Stimulated activated CD4-positive, alpha-beta T cell treated with anti-CD3 and anti-CD28 coated beads, Interleukin-1b, Interleukin-23, amount 100 ng/mL, for 48 hours (primary cell): ENCODE data around the gene ORAI3.

Experiments used
- DNase-seq: peaks from one replicate; pipeline ENCODE4 v3.0.0-alpha.2; 2020

ORAI3 gene

GRCh38 chr16:30992931-30993816, 44.3 kb downstream of the ORAI3 start:
- DNase-seq, result no peak

- DNase-seq, result no peak
Measured at GRCh38 chr16:30995927-30996323, 47.1 kb downstream of the ORAI3 start.

- DNase-seq, result no peak
Measured at GRCh38 chr16:30996324-30996984, 47.6 kb downstream of the ORAI3 start.

- DNase-seq, result peak; percentile 81
Measured at GRCh38 chr16:30996985-30997724, 48.3 kb downstream of the ORAI3 start.

- no peak for DNase-seq
Measured at GRCh38 chr16:30997725-30998711, 49.1 kb downstream of the ORAI3 start.

- DNase-seq, result no peak
Measured at GRCh38 chr16:30998852-30999761, 50.2 kb downstream of the ORAI3 start.

GRCh38 chr16:31000671-31001382, 52.0 kb downstream of the ORAI3 start:
- no peak for DNase-seq

- DNase-seq, result no peak
Measured at GRCh38 chr16:31001507-31002249, 52.8 kb downstream of the ORAI3 start.

GRCh38 chr16:31002250-31002700, 53.4 kb downstream of the ORAI3 start:
- DNase-seq, result no peak

- DNase-seq, result no peak
Measured at GRCh38 chr16:31002862-31003341, 54.0 kb downstream of the ORAI3 start.

- DNase-seq, result no peak
Measured at GRCh38 chr16:31003744-31004143, 54.9 kb downstream of the ORAI3 start.
